ENCODE results near the gene MYL6B. TPM values are rescaled to one million over a fixed set of nuclear protein-coding genes. Genes with fewer than 3 reads are reported as not detected.
"Not testable (repeated sequence)": the region's sequence is repeated elsewhere in the genome, so short reads cannot be mapped to it uniquely, and the experiment has no call there.

MYL6B gene
- total and polyA plus RNA-seq, 2 donors (not counting 1 experiment from before 2014, with no cell fraction given): 71.7 to 87.7 TPM

- Histone ChIP-seq H3K4me1 (ENCODE audit: control insufficient read depth, extremely low read depth, insufficient read depth, low read length) (peaks cover 16% of the 10 kb centered on the region), H3K4me2 (ENCODE audit: extremely low read depth, insufficient read depth, low read length) (no peak overlapping the region), H2AFZ (ENCODE audit: low read length) (no peak overlapping the region), H3K27ac (ENCODE audit: insufficient read depth, low read length) (no peak overlapping the region), H3K4me3 (replicated peaks in 1 of 4; ENCODE audit: control extremely low read depth in 1 of 4, insufficient read depth in 1 of 4, low read depth in 3 of 4, low read length in 4 of 4) (no peak overlapping the region), H3K9ac (ENCODE audit: insufficient read depth, low read length) (no peak overlapping the region), H3K79me2 (ENCODE audit: control insufficient read depth, insufficient read depth, low read length) (peaks cover 27% of the 10 kb centered on the region), H3K27me3 (ENCODE audit: control insufficient read depth, insufficient read depth, low read length) (no peaks in the 10 kb centered on the region), H3K36me3 (ENCODE audit: control insufficient read depth, insufficient read depth, low read length) (peaks cover 6% of the 10 kb centered on the region), H4K20me1 (ENCODE audit: control insufficient read depth, extremely low read depth, insufficient read depth, low read length) (no peaks in the 10 kb centered on the region), H3K9me3 (ENCODE audit: control insufficient read depth, insufficient read depth, low read depth, low read length) (no peaks in the 10 kb centered on the region)
- DNase-seq (ENCODE audit: low read depth in 2 of 2): no peak
- TF ChIP-seq CTCF (conservative IDR thresholded peaks at IDR 0.05 in 1 of 2, IDR thresholded peaks at IDR 0.05 in 1 of 2; ENCODE audit: low read depth in 1 of 2, low read length in 2 of 2) (no peak), EZH2 (IDR thresholded peaks at IDR 0.05; ENCODE audit: low read length, missing control alignments) (no peak)
Observed at GRCh38 chr12:56155256-56155845, 3.0 kb downstream of the MYL6B start.

- H3K9me3 ChIP-seq (ENCODE audit: control insufficient read depth, insufficient read depth, low read depth, low read length); H3K27me3 ChIP-seq (ENCODE audit: control insufficient read depth, insufficient read depth, low read length); H3K9ac ChIP-seq (ENCODE audit: insufficient read depth, low read length); H4K20me1 ChIP-seq (ENCODE audit: control insufficient read depth, extremely low read depth, insufficient read depth, low read length); H2AFZ ChIP-seq (ENCODE audit: low read length): not testable (repeated sequence)
- Histone ChIP-seq H3K4me2 (ENCODE audit: extremely low read depth, insufficient read depth, low read length) (peak overlapping the region; percentile 88), H3K4me3 (replicated peaks in 1 of 4; ENCODE audit: control extremely low read depth in 1 of 4, insufficient read depth in 1 of 4, low read depth in 3 of 4, low read length in 4 of 4) (peak overlapping the region in 3 of 4 experiments; percentile 55 to 67 (median 58)), H3K36me3 (ENCODE audit: control insufficient read depth, insufficient read depth, low read length) (peaks cover 18% of the 10 kb centered on the region), H3K4me1 (ENCODE audit: control insufficient read depth, extremely low read depth, insufficient read depth, low read length) (peaks cover 21% of the 10 kb centered on the region), H3K27ac (ENCODE audit: insufficient read depth, low read length) (peak overlapping the region; percentile 73), H3K79me2 (ENCODE audit: control insufficient read depth, insufficient read depth, low read length) (peaks cover 38% of the 10 kb centered on the region)
- peak in 1 of 2 donors; percentile 47 for DNase-seq (ENCODE audit: low read depth in 2 of 2)
Observed at GRCh38 chr12:56156464-56157200, 4.2 kb downstream of the MYL6B start.

GRCh38 chr12:56157201-56158028 lies 5.0 kb downstream of the MYL6B start:
- no peaks in the 10 kb centered on the region for H3K9me3 ChIP-seq (ENCODE audit: control insufficient read depth, insufficient read depth, low read depth, low read length)
- peak overlapping the region; percentile 88 for H3K4me2 ChIP-seq (ENCODE audit: extremely low read depth, insufficient read depth, low read length)
- peaks cover 24% of the 10 kb centered on the region for H3K36me3 ChIP-seq (ENCODE audit: control insufficient read depth, insufficient read depth, low read length)
- H3K4me1 ChIP-seq (ENCODE audit: control insufficient read depth, extremely low read depth, insufficient read depth, low read length): peaks cover 22% of the 10 kb centered on the region
- peak overlapping the region; percentile 64 for H2AFZ ChIP-seq (ENCODE audit: low read length)
- peak overlapping the region; percentile 73 for H3K27ac ChIP-seq (ENCODE audit: insufficient read depth, low read length)
- H3K4me3 ChIP-seq (replicated peaks in 1 of 4; ENCODE audit: control extremely low read depth in 1 of 4, insufficient read depth in 1 of 4, low read depth in 3 of 4, low read length in 4 of 4): peak overlapping the region; percentile 46 to 67 (median 56)
- DNase-seq (ENCODE audit: low read depth in 2 of 2): peak; percentile 85
- H3K27me3 ChIP-seq (ENCODE audit: control insufficient read depth, insufficient read depth, low read length): no peaks in the 10 kb centered on the region
- H4K20me1 ChIP-seq (ENCODE audit: control insufficient read depth, extremely low read depth, insufficient read depth, low read length): peaks cover 1% of the 10 kb centered on the region
- TF ChIP-seq EZH2 (IDR thresholded peaks at IDR 0.05; ENCODE audit: low read length, missing control alignments) (no peak), CTCF (conservative IDR thresholded peaks at IDR 0.05 in 1 of 2, IDR thresholded peaks at IDR 0.05 in 1 of 2; ENCODE audit: low read depth in 1 of 2, low read length in 2 of 2) (peak; percentile 53 to 66)
- peak overlapping the region; percentile 56 for H3K9ac ChIP-seq (ENCODE audit: insufficient read depth, low read length)
- peaks cover 43% of the 10 kb centered on the region for H3K79me2 ChIP-seq (ENCODE audit: control insufficient read depth, insufficient read depth, low read length)

All from fibroblast of lung (primary cell).